SK-N-MC (cell line): Measurements from ENCODE around the gene SAFB2.

Experiments
- EZH2 ChIP-seq: fragments of 200-600 bp; sonication (generic); IDR thresholded peaks from one replicate; pipeline ENCODE4 v1.6.1; 2017; ENCODE audit warnings: antibody characterized with exemption
- POLR2AphosphoS5 ChIP-seq: IDR thresholded peaks from 2 replicates; pipeline ENCODE4 v1.6.1; 2012; ENCODE audit warnings: mild to moderate bottlenecking, low read depth, low read length, borderline replicate concordance

DNA sequence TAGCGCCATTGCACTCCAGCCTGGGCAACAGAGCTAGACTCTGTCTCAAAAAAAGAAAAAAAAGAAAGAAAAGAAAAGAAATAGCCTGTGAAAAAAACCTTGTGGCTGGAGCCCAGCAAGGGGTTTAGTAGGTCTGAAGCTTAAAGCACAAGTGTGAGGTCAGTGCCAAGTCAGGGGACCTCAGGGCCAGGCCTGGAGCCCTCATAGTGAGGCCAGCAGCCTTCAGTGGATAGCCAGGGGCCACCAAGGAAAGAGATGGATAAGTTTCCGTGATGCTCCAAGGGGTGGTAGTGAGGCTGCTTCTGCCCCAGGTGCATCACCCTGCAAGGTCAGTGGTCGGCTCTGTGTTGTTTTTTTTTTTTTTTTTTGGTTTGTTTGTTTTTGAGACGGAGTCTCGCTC, 67.7 kb downstream of the SAFB2 start:
- TF ChIP-seq POLR2AphosphoS5 (no peak), EZH2 (no peak)
